Measurements from ENCODE around the gene SLC35F6. TPM values are rescaled to one million over a fixed set of nuclear protein-coding genes. Genes with fewer than 3 reads are reported as not detected.

Gene SLC35F6
- total RNA-seq, 1 donor from 2014 or later = 33.0 TPM

DNA sequence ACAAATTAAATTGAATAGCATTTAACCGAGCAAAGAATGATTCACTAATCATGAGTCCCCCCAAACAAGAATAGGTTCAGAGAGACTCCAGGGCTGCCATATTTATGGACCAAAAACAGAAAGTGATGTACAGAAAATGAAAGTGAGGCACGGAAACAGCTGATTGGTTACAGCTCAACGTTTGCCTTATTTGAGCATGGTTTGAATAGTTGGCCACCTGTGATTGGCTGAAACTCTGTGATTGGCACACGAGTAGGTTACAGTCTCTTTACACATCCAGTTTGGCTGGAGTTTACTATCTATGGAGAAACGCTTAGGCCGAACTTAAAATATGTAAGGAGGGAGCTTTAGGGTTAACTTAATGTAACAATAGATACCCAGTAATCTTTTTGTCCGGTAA, 56.8 kb downstream of the SLC35F6 start:
- DNase-seq (ENCODE audit: low spot score) = no peak

DNA sequence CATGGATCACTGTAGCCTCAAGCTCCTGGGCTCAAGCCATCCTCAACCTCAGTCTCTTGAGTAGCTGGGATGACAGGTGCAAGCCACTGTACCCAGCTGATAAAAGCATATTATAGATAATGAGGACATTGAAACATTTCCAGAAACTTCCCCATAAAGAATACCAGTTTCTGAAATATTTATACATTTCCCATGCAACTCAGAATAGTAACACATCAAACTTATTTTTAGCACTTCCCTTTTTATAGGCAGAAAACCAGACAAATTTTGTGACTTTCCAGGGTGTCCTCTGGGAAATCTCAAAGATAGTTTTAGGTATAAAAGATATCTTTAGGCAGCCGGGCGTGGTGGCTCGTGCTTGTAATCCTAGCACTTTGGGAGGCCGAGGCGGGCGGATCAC, 58.8 kb downstream of the SLC35F6 start:
- DNase-seq (ENCODE audit: low spot score) = no peak

Other genes with a start within 250 kb of the SLC35F6 start
- gene CIB4, start 122.9 kb upstream of the SLC35F6 start, total RNA-seq = not detected
- 9.1 TPM for gene KCNK3, start 71.6 kb upstream of the SLC35F6 start, total RNA-seq
- 1.3 TPM for gene CENPA, start 21.8 kb downstream of the SLC35F6 start, total RNA-seq
- gene DPYSL5, start 83.8 kb downstream of the SLC35F6 start, total RNA-seq = 0.26 TPM
- 25.2 TPM for gene MAPRE3, start 206.4 kb downstream of the SLC35F6 start, total RNA-seq

Measured in mucosa of gallbladder (tissue), 1 donor.